SK-N-SH treated with all-trans-retinoic acid at 6 μM for 48 hours (cell line): ENCODE data around the gene CHKB.
"Not testable (repeated sequence)": the region's sequence is repeated elsewhere in the genome, so short reads cannot be mapped to it uniquely, and the experiment has no call there.

Experiments
- ATAC-seq: fragments of 200-7000 bp; cut with Tn5 transposase; 3 replicates; pipeline ENCODE4 v1.9.1; 2020; ENCODE audit warnings: mild to moderate bottlenecking, moderate library complexity
- ARNTL ChIP-seq: fragments of 450-650 bp; formaldehyde crosslinking; IDR thresholded peaks from 2 replicates; pipeline ENCODE4 v1.5.0; 2020; ENCODE audit warnings: low read depth, mild to moderate bottlenecking, moderate library complexity, borderline replicate concordance
- BACH2 ChIP-seq: fragments of 250-450 bp; sonication (Bioruptor Pico); IDR thresholded peaks from 2 replicates; pipeline ENCODE4 v1.9.0; 2021; ENCODE audit warnings: mild to moderate bottlenecking, borderline replicate concordance
- CREB5 ChIP-seq: fragments of 250-450 bp; sonication (Bioruptor Pico); IDR thresholded peaks from 2 replicates; pipeline ENCODE4 v1.5.1; 2020; ENCODE audit warnings: low read depth, mild to moderate bottlenecking, moderate library complexity
- CSDC2 ChIP-seq: fragments of 250-450 bp; sonication (Bioruptor Pico); IDR thresholded peaks from 2 replicates; pipeline ENCODE4 v1.5.0; 2020; ENCODE audit warnings: mild to moderate bottlenecking, moderate library complexity
- CSRNP3 ChIP-seq: fragments of 250-450 bp; sonication (Bioruptor Pico); IDR thresholded peaks from 2 replicates; pipeline ENCODE4 v1.5.1; 2021; ENCODE audit warnings: mild to moderate bottlenecking, moderate library complexity
- GLIS3 ChIP-seq: fragments of 250-450 bp; sonication (Bioruptor Pico); IDR thresholded peaks from 2 replicates; pipeline ENCODE4 v1.5.0; 2020; ENCODE audit warnings: mild to moderate bottlenecking, moderate library complexity
- ISL1 ChIP-seq: fragments of 250-450 bp; sonication (Bioruptor Pico); IDR thresholded peaks from 2 replicates; pipeline ENCODE4 v2.1.2; 2022; ENCODE audit warnings: mild to moderate bottlenecking, moderate library complexity
- PATZ1 ChIP-seq: fragments of 250-450 bp; sonication (Bioruptor Pico); IDR thresholded peaks from 2 replicates; pipeline ENCODE4 v1.8.0; 2020; ENCODE audit warnings: mild to moderate bottlenecking, moderate library complexity, borderline replicate concordance
- POU6F1 ChIP-seq: fragments of 250-450 bp; sonication (Bioruptor Pico); IDR thresholded peaks from 2 replicates; pipeline ENCODE4 v1.8.0; 2021; ENCODE audit warnings: low read depth, mild to moderate bottlenecking, moderate library complexity, borderline replicate concordance
- SNAI2 ChIP-seq: fragments of 250-450 bp; sonication (Bioruptor Pico); IDR thresholded peaks from 2 replicates; pipeline ENCODE4 v1.5.0; 2020; ENCODE audit warnings: mild to moderate bottlenecking, moderate library complexity
- TCF4 ChIP-seq: fragments of 250-450 bp; sonication (Bioruptor Pico); IDR thresholded peaks from 2 replicates; pipeline ENCODE4 v1.8.0; 2021; ENCODE audit warnings: mild to moderate bottlenecking, moderate library complexity, borderline replicate concordance
- TSHZ2 ChIP-seq: fragments of 250-450 bp; sonication (Bioruptor Pico); IDR thresholded peaks from 2 replicates; pipeline ENCODE4 v1.5.0; 2020; ENCODE audit warnings: mild to moderate bottlenecking, moderate library complexity
- ZC3H10 ChIP-seq: fragments of 250-450 bp; sonication (Bioruptor Pico); IDR thresholded peaks from 2 replicates; pipeline ENCODE4 v1.5.1; 2021; ENCODE audit warnings: mild to moderate bottlenecking, moderate library complexity
- ZFP3 ChIP-seq: fragments of 250-450 bp; sonication (Bioruptor Pico); IDR thresholded peaks from 2 replicates; pipeline ENCODE4 v1.5.0; 2020; ENCODE audit warnings: mild to moderate bottlenecking, moderate library complexity
- ZNF565 ChIP-seq: fragments of 450-650 bp; formaldehyde crosslinking; conservative IDR thresholded peaks from 2 replicates; pipeline ENCODE4 v1.5.0; 2020; ENCODE audit warnings: low read depth, mild to moderate bottlenecking, moderate library complexity
- ZNF70 ChIP-seq: fragments of 450-650 bp; formaldehyde crosslinking; IDR thresholded peaks from 2 replicates; pipeline ENCODE4 v1.5.0; 2020; ENCODE audit warnings: mild to moderate bottlenecking, moderate library complexity
- ZNF8 ChIP-seq: fragments of 450-650 bp; formaldehyde crosslinking; IDR thresholded peaks from 2 replicates; pipeline ENCODE4 v1.5.0; 2020; ENCODE audit warnings: mild to moderate bottlenecking, moderate library complexity

CHKB gene

GRCh38 chr22:50608058-50608840, 25.6 kb upstream of the CHKB start:
- ATAC-seq: not testable (repeated sequence)

GRCh38 chr22:50607659-50608020, 25.0 kb upstream of the CHKB start:
- TF ChIP-seq POU6F1 (CRISPR knock-in tag): no peak
- TF ChIP-seq TCF4 (CRISPR knock-in tag): no peak
- no peak for TF ChIP-seq TSHZ2
- no peak for TF ChIP-seq ZNF8 (CRISPR knock-in tag)
- TF ChIP-seq BACH2 (CRISPR knock-in tag): no peak
- TF ChIP-seq PATZ1: no peak
- no peak for TF ChIP-seq CREB5
- TF ChIP-seq ZFP3 (CRISPR knock-in tag): no peak
- TF ChIP-seq SNAI2 (CRISPR knock-in tag): no peak
- TF ChIP-seq CSRNP3: no peak
- TF ChIP-seq ARNTL (CRISPR knock-in tag): no peak
- no peak for TF ChIP-seq ZNF70 (CRISPR knock-in tag)
- no peak for TF ChIP-seq ZC3H10 (CRISPR knock-in tag)
- no peak for ATAC-seq

GRCh38 chr22:50606946-50607658, 24.5 kb upstream of the CHKB start:
- ATAC-seq: no peak
- TF ChIP-seq SNAI2 (CRISPR knock-in tag) (no peak), GLIS3 (CRISPR knock-in tag) (no peak), ZNF565 (CRISPR knock-in tag) (no peak), PATZ1 (no peak), TCF4 (CRISPR knock-in tag) (no peak), CSDC2 (CRISPR knock-in tag) (no peak), CSRNP3 (no peak), ISL1 (CRISPR knock-in tag) (no peak)
